Nephron (organoid): Measurements from ENCODE around the gene RAMAC.

Experiments
- H3K27ac Mint-ChIP-seq, 3 experiments: 2 replicates each; pipeline ENCODE4 v1.8.0; 2020; ENCODE audit warnings: mixed read lengths in 3 of 3, mild to moderate bottlenecking in 2 of 3, moderate library complexity in 1 of 3
- H3K27me3 Mint-ChIP-seq: 2 replicates; pipeline ENCODE4 v1.8.0; 2021; ENCODE audit warnings: low read depth, mild to moderate bottlenecking, moderate library complexity, mixed read lengths
- H3K36me3 Mint-ChIP-seq: 2 replicates; pipeline ENCODE4 v1.8.0; 2020; ENCODE audit warnings: low read depth, mixed read lengths
- H3K4me1 Mint-ChIP-seq: 2 replicates; pipeline ENCODE4 v1.8.0; 2020; ENCODE audit warnings: mixed read lengths
- H3K4me3 Mint-ChIP-seq, 3 experiments: 2 replicates each; pipeline ENCODE4 v1.8.0; 2020; ENCODE audit warnings: mild to moderate bottlenecking in 3 of 3, mixed read lengths in 3 of 3, moderate library complexity in 2 of 3
- H3K9me3 Mint-ChIP-seq: 2 replicates; pipeline ENCODE4 v1.8.0; 2020; ENCODE audit warnings: mixed read lengths
- CTCF ChIP-seq, 3 experiments: fragments of 200-600 bp; sonication (generic); IDR thresholded peaks; one replicate each; pipeline ENCODE4 v1.5.0; 2021; ENCODE audit warnings: antibody characterized with exemption in 3 of 3; ENCODE audit not compliant: unreplicated experiment in 3 of 3

Gene RAMAC

GRCh38 chr15:82950746-82951370, 35.2 kb upstream of the RAMAC start:
- Mint-ChIP-seq H3K4me3 (no peak overlapping the region), H3K9me3 (no peaks in the 10 kb centered on the region), H3K4me1 (peaks cover 5% of the 10 kb centered on the region), H3K36me3 (no peaks in the 10 kb centered on the region), H3K27me3 (no peaks in the 10 kb centered on the region), H3K27ac (no peak overlapping the region)
- TF ChIP-seq CTCF (IDR thresholded peaks at IDR 0.05; ENCODE audit: unreplicated experiment in 3 of 3): no peak

- H3K9me3 Mint-ChIP-seq: no peaks in the 10 kb centered on the region
- H3K27me3 Mint-ChIP-seq: no peaks in the 10 kb centered on the region
- peaks cover under 1% of the 10 kb centered on the region for H3K4me1 Mint-ChIP-seq
- TF ChIP-seq CTCF (IDR thresholded peaks at IDR 0.05; ENCODE audit: unreplicated experiment in 3 of 3): no peak
- no peak overlapping the region for H3K4me3 Mint-ChIP-seq
- no peaks in the 10 kb centered on the region for H3K36me3 Mint-ChIP-seq
- peak overlapping the region in 2 of 3 experiments; percentile 42 to 82 for H3K27ac Mint-ChIP-seq
Observed at GRCh38 chr15:82951472-82952157, 34.4 kb upstream of the RAMAC start.

GRCh38 chr15:82952158-82953081, 33.6 kb upstream of the RAMAC start, which contains the start of gene HOMER2:
HOMER2 (minus strand) TSS chr15:82952720; CDS start chr15:82952535, 185 bp downstream.
- H3K36me3 Mint-ChIP-seq: no peaks in the 10 kb centered on the region
- H3K27me3 Mint-ChIP-seq: no peaks in the 10 kb centered on the region
- H3K27ac Mint-ChIP-seq: peak within 1 kb of the TSS in 2 of 3 experiments; percentile 42 to 82
- no peak for TF ChIP-seq CTCF (IDR thresholded peaks at IDR 0.05; ENCODE audit: unreplicated experiment in 3 of 3)
- no peaks in the 10 kb centered on the region for H3K4me1 Mint-ChIP-seq
- H3K9me3 Mint-ChIP-seq: no peaks in the 10 kb centered on the region
- H3K4me3 Mint-ChIP-seq: peak within 1 kb of the TSS; percentile 78 to 83 (median 80)

- H3K4me1 Mint-ChIP-seq: no peaks in the 10 kb centered on the region
- TF ChIP-seq CTCF (IDR thresholded peaks at IDR 0.05; ENCODE audit: unreplicated experiment in 3 of 3): no peak
- peaks cover 5% of the 10 kb centered on the region for H3K36me3 Mint-ChIP-seq
- no peak overlapping the region for H3K27ac Mint-ChIP-seq
- H3K27me3 Mint-ChIP-seq: no peaks in the 10 kb centered on the region
- H3K4me3 Mint-ChIP-seq: no peak overlapping the region
- no peaks in the 10 kb centered on the region for H3K9me3 Mint-ChIP-seq
Observed at GRCh38 chr15:82958638-82959037, 27.4 kb upstream of the RAMAC start.

- Mint-ChIP-seq H3K4me1 (no peaks in the 10 kb centered on the region), H3K4me3 (no peak overlapping the region), H3K27me3 (no peaks in the 10 kb centered on the region), H3K9me3 (no peaks in the 10 kb centered on the region), H3K27ac (no peak overlapping the region), H3K36me3 (peaks cover 5% of the 10 kb centered on the region)
- TF ChIP-seq CTCF (IDR thresholded peaks at IDR 0.05; ENCODE audit: unreplicated experiment in 3 of 3): no peak
Observed at GRCh38 chr15:82959423-82959822, 26.6 kb upstream of the RAMAC start.
